ENCODE data around the gene ZNF202.
A peak's percentile ranks its signal among the peaks of the same experiment; 100 is the strongest.
"Not testable (repeated sequence)": the region's sequence is repeated elsewhere in the genome, so short reads cannot be mapped to it uniquely, and the experiment has no call there.

Gene ZNF202

DNA sequence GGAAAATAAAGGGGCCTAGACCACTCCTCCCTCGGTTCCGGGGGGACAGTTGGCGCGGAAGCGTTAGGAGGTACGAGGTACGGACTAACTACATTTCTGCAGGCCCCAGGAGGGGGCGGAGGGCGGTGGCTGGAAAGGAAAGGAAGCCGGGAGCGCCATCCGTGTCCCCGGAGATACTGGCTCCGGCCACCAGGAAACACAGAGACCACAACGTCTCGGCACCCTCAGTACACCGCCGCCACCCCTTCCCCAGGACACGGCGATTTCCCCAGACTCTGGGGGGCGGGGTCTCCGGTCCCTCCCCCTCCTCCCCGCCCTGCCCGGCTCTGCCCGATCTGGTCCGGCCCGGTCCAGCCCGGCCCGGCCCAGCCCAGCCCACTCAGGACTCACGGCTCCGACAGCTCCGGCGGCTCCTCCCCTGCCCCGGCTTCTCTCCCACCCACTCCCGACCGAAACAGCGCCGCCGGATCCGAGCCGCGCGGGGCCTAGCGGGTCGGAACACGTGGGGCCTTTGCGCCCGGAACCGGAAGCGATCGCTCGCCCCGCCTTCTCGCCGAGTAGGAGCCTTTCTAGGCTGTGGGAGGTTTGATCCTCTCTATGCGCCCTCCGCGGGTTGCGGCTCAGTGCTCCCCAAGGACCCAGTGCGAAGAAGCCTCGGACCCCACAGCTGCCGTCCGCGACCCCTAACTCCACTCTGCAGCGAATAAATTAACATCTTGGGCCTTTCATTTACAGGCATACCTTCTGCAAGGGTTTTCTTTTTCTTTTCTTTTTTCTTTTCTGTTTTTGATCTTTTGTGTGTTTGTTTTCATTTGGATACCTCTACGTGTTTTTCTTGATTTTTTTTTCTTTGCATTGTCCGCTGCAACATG is at the start of gene ZNF202:
Gene ZNF202, minus strand, starts transcription at position 502 of the 872 bp plus-strand sequence. CDS start 10,772 bp downstream, outside the sequence.
- DNase-seq = peak; percentile 97

DNA sequence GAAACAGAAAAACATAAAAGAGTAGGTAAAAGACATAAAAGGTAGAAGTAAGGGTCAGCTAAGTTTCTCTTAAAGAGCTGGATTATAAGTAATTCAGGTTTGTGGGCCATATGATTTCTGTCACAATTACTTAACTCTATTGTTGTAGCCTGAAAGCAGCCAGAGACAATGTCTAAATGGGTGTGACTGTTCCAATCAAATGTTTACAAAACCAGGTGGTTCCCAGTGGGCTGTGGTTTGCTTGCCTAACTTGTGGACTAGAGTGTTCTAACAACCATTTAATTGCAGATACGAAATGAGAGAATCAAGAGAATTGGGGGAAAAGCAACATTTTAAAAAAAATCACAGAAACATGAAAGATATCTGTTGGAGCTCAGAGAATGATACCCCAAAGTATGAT is 42.1 kb upstream of the ZNF202 start:
- no peak for DNase-seq

GRCh38 chr11:123778511-123778910 is 37.1 kb upstream of the ZNF202 start:
- no peak for DNase-seq

- DNase-seq = no peak
Observed at GRCh38 chr11:123775715-123776549, 34.5 kb upstream of the ZNF202 start.

- no peak for DNase-seq
Observed at GRCh38 chr11:123775289-123775688, 33.8 kb upstream of the ZNF202 start.

DNA sequence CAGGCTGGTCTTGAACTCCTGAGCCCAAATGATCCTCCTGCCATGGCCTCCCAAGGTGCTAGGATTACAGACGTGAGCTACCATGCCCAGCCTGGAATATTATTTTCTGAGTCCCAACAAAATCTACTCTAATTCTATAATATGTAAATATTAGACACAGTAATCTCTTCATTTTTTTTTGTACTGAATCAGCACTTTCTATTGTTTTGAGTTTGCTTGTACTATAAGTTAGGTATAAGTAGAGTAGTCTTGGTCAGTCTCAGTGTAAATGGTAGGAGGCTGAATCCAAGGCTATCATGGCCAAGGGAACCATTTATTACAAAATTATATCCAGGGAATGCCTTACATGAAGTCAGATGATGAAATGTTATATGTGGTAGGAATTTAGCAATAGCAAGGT is 32.5 kb upstream of the ZNF202 start:
- no peak for DNase-seq

- no peak for DNase-seq
Observed at GRCh38 chr11:123773026-123773425, 31.6 kb upstream of the ZNF202 start.

DNA sequence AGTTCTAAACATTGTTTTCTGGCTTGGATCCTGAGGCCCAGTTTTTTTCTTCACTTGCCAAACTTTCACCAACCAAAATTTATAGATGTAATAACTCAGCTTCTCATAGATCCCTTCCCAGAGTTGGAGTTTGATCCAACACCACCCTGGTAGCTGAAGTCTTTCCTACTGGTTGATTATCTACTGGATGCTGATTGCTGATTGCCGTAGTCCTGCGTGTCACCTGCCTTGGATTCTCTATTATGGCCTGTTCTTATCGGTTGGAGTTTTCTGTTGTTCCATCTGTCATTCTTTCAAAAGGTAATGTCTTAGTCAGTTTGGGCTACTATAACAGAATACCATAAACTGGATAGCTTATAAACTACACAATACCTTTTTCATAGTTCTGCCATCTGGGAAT is 30.2 kb upstream of the ZNF202 start:
- no peak for DNase-seq

- no peak for DNase-seq
Observed at GRCh38 chr11:123770712-123771111, 29.3 kb upstream of the ZNF202 start.

DNA sequence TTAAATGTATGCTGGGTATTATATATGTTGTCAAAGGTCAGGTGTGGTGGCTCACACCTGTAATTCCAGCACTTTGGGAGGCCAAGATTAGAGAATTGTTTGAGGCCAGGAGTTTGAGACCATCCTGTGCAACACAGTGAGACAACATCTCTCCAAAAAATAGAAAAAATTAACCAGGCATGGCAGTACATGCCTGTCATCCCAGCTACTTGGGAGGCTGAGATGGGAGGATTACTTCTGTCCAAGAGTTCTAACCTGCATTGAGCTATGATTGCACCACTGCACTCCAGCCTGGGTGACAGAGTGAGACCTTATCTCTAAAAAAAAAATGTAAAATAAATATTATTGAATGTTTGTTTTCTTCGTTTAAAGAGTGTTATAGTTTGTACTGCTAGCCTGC is 24.1 kb upstream of the ZNF202 start:
- no peak for DNase-seq

GRCh38 chr11:123762422-123762821 is 21.0 kb upstream of the ZNF202 start:
- DNase-seq = no peak

- DNase-seq = no peak
Observed at GRCh38 chr11:123760894-123761293, 19.4 kb upstream of the ZNF202 start.

DNA sequence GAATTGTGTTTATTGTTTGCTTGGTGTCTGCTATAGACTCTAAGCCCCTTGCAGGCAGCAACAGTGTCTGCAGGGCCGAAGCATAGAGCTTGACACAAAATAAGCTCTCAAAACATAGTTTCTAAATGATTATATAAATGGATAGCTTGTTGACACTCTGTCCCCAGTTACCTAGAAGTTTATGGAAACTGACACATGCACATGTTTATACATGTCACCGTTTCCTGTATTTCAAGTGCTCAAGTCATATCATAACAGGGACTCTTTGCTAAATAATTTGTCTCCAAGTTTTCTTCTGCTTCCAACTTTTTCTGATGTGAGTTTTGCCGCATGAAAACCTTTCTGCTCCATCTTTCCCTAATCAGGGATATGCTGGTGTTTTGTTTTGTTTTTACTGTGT is 16.5 kb upstream of the ZNF202 start:
- DNase-seq = no peak

DNA sequence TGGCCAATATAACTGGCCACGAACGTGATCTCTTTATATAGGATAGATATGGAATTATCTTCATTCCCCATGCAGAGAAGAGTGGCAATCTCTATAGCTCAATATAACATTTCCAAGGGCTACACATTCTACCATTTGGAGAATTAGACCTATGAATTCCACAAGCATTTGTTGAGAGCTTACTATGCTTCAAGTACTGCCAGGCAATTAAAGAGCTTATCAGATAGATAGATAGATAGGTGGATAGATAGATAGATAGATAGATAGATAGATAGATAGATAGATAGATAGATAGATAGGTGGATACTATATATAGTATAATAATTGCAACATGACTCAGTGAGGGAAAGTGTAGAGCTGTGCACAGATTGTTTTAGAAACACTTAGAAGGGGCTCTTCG is 14.4 kb upstream of the ZNF202 start:
- no peak for DNase-seq

DNA sequence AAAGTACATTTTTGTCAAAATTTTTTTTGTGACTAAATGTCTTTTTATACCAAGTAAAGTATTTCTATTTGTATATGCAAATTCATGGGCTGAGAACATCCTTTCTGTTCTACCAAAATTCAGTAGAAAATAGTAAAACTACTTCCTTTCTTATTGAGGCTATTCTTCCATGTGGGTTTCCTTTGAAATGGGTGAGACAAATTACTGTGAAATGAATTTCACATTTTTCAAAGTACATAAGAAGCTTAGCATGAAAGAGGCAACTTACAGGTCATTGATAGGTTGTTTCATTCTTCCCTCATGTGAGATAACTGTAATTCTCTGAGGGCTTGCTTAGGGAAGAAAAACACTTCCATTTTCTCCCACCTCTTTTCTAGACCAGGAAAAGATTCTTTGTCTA is 13.9 kb upstream of the ZNF202 start:
- DNase-seq = no peak

GRCh38 chr11:123754101-123754568 is 12.7 kb upstream of the ZNF202 start, which contains the start of gene OR6X1:
Gene OR6X1, minus strand, starts transcription at chr11:123754518. Its CDS starts 0 bp downstream, at chr11:123754518.
- DNase-seq = no peak

DNA sequence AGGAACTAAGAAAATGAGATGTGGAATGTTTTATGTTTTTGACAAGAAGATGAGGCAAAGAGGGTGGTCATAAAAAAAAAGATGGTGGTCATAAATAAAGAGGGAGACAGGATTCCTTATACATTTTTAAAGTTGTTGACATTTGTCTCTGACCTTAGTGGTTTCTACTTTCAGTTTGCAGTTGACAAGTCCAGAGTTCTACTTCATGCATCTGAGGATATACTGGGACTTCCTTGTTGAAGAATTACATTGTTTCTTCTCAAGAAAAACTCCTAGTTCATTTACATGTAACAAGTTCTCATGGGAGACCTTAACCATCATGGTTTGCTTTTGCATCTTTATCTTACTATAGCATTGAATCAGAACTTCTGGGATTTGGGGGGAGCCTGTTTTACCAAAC is 11.7 kb upstream of the ZNF202 start:
- no peak for DNase-seq

- DNase-seq = peak; percentile 24
Observed at GRCh38 chr11:123751781-123752180, 10.3 kb upstream of the ZNF202 start.

DNA sequence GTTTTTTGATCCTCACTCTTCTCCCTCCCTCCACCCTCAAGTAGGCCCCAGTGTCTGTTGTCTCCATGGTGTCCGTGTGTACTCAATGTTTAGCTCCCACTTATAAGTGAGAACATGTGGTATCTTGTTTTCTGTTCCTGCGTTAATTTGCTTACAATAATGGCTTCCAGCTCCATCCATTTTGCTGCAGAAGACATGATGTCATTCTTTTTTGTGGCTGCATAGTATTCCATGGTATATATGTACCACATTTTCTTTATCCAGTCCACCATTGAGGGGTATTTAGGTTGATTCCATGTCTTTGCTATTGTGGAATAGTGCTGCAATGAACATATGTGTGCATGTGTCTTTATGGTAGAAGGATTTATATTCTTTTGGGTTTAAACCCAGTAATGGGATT is 6.9 kb upstream of the ZNF202 start:
- DNase-seq = not testable (repeated sequence)

DNA sequence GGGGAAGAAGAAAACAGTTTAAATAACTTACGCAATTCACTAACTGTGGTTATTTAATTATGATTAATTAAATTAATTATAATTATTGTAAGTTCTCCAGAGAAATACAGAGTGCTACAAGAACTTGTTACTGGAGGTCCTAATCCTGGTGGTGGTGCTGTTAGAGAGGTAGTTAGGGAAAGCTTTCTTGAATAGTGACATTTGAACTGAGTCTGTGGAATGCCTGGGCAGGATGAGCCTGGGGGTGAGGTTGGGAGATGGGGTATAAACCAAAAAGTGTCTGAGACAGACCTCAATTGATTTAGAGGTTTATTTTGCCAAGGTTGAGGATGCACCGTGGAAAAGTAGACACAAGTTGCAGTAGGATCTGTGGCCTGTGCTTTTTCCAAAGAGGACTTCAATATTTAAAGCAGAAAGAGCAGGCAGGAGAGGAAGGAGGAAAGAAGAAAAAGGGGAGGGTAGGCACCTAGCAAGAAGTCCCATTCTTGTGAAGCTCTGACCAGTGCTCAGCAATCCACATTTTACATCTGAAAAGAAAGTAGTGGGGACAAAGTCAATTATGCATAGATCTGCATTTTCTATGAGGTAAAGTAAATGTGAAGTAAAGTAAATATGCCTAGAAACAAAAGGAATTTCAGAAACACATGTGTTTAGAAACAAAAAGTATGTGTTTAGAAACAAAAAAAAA is 4.4 kb upstream of the ZNF202 start:
- DNase-seq = no peak

GRCh38 chr11:123742724-123743120 is 1.3 kb upstream of the ZNF202 start:
- DNase-seq = no peak

DNA sequence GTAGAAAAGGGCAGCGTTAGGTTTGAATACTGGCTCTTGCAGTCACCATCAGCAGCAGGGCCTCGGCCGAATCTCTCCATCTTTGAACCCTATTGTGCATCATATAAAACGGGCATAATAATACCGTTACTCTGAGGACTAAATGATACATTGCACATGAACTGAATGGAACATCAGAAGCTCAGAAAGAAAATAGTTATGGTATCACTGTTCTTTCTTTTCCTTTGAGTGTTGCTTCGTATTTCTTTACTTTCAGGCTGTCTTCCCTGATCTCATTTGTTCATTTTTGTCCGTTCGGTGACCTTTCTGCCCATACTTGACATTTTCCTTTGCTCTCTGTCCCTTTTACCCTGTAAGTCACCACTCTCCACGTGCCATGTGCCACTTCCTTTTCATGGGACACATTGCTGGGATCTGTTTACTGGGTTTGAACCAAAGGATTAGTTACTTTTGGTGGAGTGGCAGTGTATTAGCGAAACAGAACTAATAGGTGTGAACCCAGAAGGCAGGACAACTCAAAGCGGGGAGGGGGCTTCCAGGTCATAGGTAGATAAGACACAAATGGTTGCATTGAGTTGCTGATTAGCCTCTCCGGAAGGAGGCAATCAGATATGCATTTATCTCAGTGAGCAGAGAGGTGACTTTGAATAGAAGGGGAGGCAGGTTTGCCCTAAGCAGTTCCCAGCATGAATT is 717 bp upstream of the ZNF202 start:
- DNase-seq = peak; percentile 48

- DNase-seq = peak; percentile 39
Observed at GRCh38 chr11:123740787-123741158, 687 bp downstream of the ZNF202 start.

Measured in DMS53 (cell line).